Choroid plexus epithelial cell (primary cell): ENCODE measurements around the gene CALR3.
"Not testable (repeated sequence)": the region's sequence is repeated elsewhere in the genome, so short reads cannot be mapped to it uniquely, and the experiment has no call there.

Experiments
- DNase-seq: peaks from one replicate; pipeline ENCODE4 v3.0.0-alpha.2; 2010; ENCODE audit warnings: low read depth
- H3K4me3 ChIP-seq: 2 replicates; pipeline ENCODE4 v1.5.1; 2011; ENCODE audit warnings: low read depth, mild to moderate bottlenecking, control low read depth, low read length, moderate library complexity
- CTCF ChIP-seq: conservative IDR thresholded peaks from 2 replicates; pipeline ENCODE4 v1.5.1; 2011; ENCODE audit warnings: low read depth, mild to moderate bottlenecking, control low read depth, inconsistent platforms, low read length, moderate library complexity

The CALR3 gene

DNA sequence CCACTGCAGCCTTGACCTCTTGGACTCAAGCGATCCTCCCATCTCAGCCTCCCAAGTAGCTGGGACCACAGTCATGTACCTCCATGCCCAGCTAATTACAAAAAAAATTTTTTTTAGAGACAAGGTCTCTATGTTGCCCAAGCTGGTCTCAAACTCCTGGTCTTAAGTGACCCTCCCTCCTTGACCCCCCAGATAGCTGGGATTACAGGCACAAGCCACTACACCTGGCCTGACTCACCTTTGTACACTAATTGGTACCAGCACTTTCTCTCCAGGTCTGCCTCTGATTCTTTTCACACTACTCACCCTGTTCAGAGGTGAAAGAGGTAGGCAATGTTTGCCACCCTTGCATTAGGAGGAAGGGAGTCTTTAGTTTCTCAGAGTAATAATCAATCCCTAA, 18.7 kb downstream of the CALR3 start:
- no peak for TF ChIP-seq CTCF
- no peak for DNase-seq

DNA sequence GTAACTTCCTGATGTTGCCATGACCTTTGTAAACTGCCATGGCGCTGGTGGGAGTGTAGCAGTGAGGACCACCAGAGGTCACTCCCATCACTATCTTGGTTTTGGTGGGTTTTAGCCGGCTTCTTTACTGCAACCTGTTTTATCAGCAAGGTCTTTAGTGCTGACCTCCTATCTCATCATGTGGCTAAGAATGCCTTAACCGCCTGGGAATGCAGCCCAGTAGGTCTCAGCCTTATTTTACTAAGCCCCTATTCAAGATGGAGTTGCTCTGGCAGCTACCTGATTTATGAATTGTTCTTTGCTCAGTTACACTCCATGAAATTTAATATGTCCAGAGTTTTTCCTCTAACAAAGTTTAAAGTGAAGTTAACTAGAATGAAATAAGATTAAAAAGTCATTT, 19.6 kb downstream of the CALR3 start:
- DNase-seq = no peak
- TF ChIP-seq CTCF = no peak
- no peak overlapping the region for H3K4me3 ChIP-seq

More for the DNA sequence above, 18.7 kb downstream of the CALR3 start:
- H3K4me3 ChIP-seq = no peak overlapping the region

GRCh38 chr19:16473875-16474392, 22.0 kb downstream of the CALR3 start:
- TF ChIP-seq CTCF = no peak
- no peak overlapping the region for H3K4me3 ChIP-seq
- DNase-seq = no peak

DNA sequence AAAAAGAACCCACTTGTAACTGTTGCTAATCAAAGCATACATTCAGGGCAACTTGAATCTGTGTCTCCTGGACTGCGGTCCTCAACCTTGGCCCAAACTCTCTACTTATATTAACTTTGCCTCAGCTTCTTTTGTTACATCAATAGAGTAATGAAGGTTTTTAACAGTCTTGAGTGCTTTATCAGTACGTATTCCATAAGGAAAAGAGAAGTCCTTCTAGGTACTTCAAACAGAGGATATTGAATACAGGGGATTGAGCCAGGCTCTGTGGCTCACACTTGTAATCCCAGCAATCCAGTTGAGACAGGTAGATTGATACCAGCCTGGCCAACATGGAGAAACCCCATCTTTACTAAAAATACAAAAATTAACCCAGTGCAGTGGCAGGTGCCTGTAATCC, 23.0 kb downstream of the CALR3 start:
- DNase-seq = no peak
- no peak overlapping the region for H3K4me3 ChIP-seq
- TF ChIP-seq CTCF = no peak

- not testable (repeated sequence) for DNase-seq
- peak overlapping the region; percentile 67 for H3K4me3 ChIP-seq
Measured at GRCh38 chr19:16472559-16472899, 23.4 kb downstream of the CALR3 start.

- peak; percentile 71 for DNase-seq
- H3K4me3 ChIP-seq = peak overlapping the region; percentile 77
- TF ChIP-seq CTCF = no peak
Measured at GRCh38 chr19:16470911-16471811, 24.8 kb downstream of the CALR3 start.

DNA sequence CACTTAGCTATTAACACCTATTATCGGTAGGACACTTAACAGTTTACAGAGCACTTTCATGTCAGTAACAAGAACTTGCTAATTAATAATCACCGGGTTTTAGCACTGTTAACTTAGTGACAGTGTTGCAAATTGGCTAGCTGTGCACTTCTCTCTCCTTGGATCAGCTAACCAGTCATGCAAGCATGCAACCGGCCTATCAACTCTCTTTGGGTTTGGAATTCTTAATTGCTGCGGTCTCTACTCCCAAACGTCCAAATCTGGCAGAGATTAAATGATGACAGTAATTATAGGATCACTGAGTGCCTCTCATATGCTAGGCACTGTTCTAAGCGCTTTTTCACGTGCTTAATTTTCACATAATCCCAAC, 25.4 kb downstream of the CALR3 start:
- TF ChIP-seq CTCF = no peak
- H3K4me3 ChIP-seq = peak overlapping the region; percentile 77
- DNase-seq = no peak
